Memory B cell (primary cell): ENCODE results near the gene BCKDHB.

Experiments used
- ATAC-seq: fragments of 150-1000 bp; cut with Tn5 transposase; 2 replicates; pipeline ENCODE4 v1.10.0; 2021; ENCODE audit warnings: low read depth, mild to moderate bottlenecking, moderate library complexity
- DNase-seq, 2 donors: peaks; one replicate each; pipeline ENCODE4 v3.0.0; 2022; ENCODE audit warnings: low spot score in 2 of 2
- H3K27ac Mint-ChIP-seq: one replicate; pipeline ENCODE4 v1.8.0; 2022; ENCODE audit warnings: mild to moderate bottlenecking, moderate library complexity, mixed read lengths
- H3K27me3 Mint-ChIP-seq: one replicate; pipeline ENCODE4 v1.8.0; 2022; ENCODE audit warnings: mixed read lengths
- H3K36me3 Mint-ChIP-seq: one replicate; pipeline ENCODE4 v1.8.0; 2022; ENCODE audit warnings: mild to moderate bottlenecking, mixed read lengths
- H3K4me1 Mint-ChIP-seq: one replicate; pipeline ENCODE4 v1.8.0; 2022; ENCODE audit warnings: mixed read lengths
- H3K4me3 Mint-ChIP-seq: one replicate; pipeline ENCODE4 v1.8.0; 2022; ENCODE audit warnings: mild to moderate bottlenecking, moderate library complexity, mixed read lengths
- H3K9me3 Mint-ChIP-seq: one replicate; pipeline ENCODE4 v1.8.0; 2022; ENCODE audit warnings: mixed read lengths

Gene BCKDHB

DNA sequence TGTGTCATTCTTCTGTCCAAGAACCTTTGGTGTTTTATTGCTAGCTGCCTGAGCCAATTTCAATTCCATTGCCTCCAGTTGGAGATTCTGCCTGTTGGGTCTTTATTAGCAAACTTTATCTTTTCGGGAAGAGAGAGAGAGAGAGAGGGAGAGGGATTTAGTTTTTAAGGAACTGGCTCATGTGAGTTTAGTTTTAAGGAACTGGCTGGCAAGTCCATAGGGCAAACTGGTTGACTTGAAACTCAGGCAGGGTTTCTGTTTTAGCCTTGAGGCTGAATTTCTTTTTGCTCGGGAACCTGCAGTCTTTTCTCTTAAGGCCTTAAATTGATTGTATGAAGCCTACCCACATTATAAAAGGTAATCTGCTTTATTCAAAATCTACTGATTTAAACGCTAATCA lies 23.0 kb downstream of the BCKDHB start:
- ATAC-seq = no peak

DNA sequence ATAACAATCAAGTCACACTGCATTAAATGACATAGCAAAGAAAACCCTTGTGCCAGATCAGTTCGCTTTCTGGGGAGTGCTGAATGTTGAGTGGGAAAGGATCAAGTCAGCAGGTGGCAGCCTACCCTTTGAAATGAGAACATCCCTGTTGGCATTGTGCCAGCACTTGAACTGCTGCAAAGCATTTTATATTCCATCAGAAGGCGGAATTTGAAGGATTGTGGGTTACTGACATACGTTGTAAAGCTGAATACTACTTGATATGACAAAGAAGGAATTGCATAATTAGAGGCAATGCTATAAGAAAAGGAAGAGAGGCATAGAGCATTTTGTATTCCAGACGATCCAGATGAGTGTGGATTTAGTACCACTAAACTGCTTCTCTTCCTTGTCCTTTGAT lies 26.5 kb downstream of the BCKDHB start:
- H3K27me3 Mint-ChIP-seq = no peaks in the 10 kb centered on the region
- H3K27ac Mint-ChIP-seq = no peak overlapping the region
- no peaks in the 10 kb centered on the region for H3K9me3 Mint-ChIP-seq
- no peak for DNase-seq
- no peak overlapping the region for H3K4me3 Mint-ChIP-seq
- H3K4me1 Mint-ChIP-seq = no peaks in the 10 kb centered on the region
- ATAC-seq = no peak
- peaks cover 30% of the 10 kb centered on the region for H3K36me3 Mint-ChIP-seq

More for the DNA sequence above, 23.0 kb downstream of the BCKDHB start:
- H3K4me1 Mint-ChIP-seq = no peaks in the 10 kb centered on the region
- H3K27ac Mint-ChIP-seq = no peak overlapping the region
- H3K9me3 Mint-ChIP-seq = no peaks in the 10 kb centered on the region
- peaks cover 32% of the 10 kb centered on the region for H3K36me3 Mint-ChIP-seq
- no peak for DNase-seq
- no peaks in the 10 kb centered on the region for H3K27me3 Mint-ChIP-seq
- H3K4me3 Mint-ChIP-seq = no peak overlapping the region

DNA sequence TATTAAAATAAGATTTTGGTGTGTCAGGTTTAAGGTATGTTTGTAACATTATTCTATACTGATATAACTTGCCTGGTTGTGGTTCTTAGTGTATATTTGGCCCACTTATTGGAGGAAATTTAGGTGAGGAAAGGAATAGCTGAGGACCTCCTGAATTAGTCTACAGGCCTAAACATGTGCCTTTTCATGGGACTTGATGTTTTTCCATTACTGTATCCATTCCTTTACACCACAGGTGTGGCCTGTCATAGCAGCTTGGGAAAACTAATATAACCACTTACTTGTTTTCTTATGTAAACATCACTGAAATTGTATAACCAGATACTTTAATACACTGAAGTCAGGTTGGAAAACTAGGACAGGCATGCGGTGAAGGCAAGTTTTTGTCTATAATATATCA lies 27.6 kb downstream of the BCKDHB start:
- Mint-ChIP-seq H3K9me3 (no peaks in the 10 kb centered on the region), H3K36me3 (peaks cover 27% of the 10 kb centered on the region), H3K4me3 (no peak overlapping the region), H3K27me3 (no peaks in the 10 kb centered on the region), H3K4me1 (no peaks in the 10 kb centered on the region), H3K27ac (no peak overlapping the region)
- no peak for ATAC-seq
- no peak for DNase-seq

DNA sequence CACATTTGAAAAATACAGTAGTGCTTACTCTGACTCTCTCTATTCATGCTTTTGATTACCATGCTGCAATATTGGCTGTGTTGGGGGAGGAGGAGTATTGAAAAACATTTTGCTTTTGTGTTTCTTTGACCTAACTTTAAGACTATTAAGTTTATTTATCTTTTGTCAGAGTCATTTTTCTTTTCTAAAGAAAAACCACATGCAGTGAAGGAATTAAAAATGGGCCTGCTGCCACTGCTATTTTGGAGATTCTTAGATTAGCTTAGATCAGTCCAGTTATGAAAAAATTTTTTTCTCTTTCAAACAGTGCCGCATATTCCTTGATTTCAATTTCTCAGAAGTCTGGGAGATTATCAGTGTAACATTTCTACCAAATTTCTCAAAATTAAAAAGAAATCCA lies 36.1 kb downstream of the BCKDHB start:
- H3K36me3 Mint-ChIP-seq = peaks cover 18% of the 10 kb centered on the region
- no peak overlapping the region for H3K4me3 Mint-ChIP-seq
- no peaks in the 10 kb centered on the region for H3K9me3 Mint-ChIP-seq
- ATAC-seq (no peak), DNase-seq (no peak)
- no peaks in the 10 kb centered on the region for H3K27me3 Mint-ChIP-seq
- H3K27ac Mint-ChIP-seq = no peak overlapping the region
- H3K4me1 Mint-ChIP-seq = no peaks in the 10 kb centered on the region

DNA sequence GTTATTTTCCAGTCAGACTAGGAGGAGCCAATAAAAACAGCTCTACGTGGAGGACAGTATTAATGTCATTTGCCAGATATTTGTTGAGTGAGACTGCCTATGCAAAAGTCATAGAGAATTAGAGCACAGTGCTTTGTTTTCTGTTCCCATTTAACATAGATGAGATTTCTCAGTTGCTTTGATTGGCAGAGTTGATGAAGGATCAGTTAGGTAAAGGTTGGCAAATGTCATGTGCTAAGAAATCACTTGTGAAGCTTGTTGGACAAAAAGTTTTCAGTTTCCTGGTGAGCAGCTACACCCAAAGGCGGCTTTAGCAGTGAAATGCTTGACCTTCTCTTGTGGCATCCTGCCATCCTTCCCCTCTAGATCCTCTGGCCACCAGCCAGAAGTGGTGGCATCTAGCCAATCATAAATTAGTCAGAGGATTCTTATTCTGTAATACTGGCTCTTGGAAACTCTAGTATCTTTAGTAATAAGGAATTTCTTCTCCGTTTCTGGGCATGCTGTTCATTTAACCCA lies 37.0 kb downstream of the BCKDHB start:
- DNase-seq (no peak), ATAC-seq (no peak)
- H3K27ac Mint-ChIP-seq = no peak overlapping the region
- H3K4me1 Mint-ChIP-seq = no peaks in the 10 kb centered on the region
- H3K36me3 Mint-ChIP-seq = peaks cover 21% of the 10 kb centered on the region
- H3K4me3 Mint-ChIP-seq = no peak overlapping the region
- H3K27me3 Mint-ChIP-seq = no peaks in the 10 kb centered on the region
- no peaks in the 10 kb centered on the region for H3K9me3 Mint-ChIP-seq

DNA sequence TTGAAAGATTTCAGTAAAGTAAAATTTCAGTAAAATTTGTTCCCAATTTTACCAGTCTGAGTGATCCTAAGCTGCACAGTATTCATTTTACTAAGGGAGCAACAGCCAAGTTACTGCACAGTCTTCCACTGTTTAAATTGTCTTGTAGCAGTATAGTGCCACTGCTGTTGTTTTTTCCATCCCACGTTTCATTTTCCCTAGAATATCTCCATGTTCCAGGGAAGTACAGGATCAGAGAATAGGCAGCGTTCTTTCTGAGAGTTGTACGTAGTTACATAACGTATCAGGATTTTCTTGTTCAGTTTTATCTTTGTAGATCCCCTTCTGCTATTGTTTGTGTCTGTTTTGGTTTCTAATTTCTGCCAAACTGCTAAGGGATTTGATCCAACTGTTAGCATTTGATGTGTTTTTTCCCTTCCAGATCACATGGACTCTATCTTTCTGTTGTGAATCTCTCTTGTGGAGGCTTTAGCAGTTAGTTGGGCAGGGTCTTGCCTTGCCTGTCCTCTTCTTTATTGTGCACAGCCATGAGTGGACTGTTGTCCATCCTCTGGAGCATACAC lies 38.4 kb downstream of the BCKDHB start:
- Mint-ChIP-seq H3K36me3 (peaks cover 23% of the 10 kb centered on the region), H3K27ac (no peak overlapping the region), H3K4me1 (no peaks in the 10 kb centered on the region), H3K9me3 (no peaks in the 10 kb centered on the region), H3K27me3 (no peaks in the 10 kb centered on the region), H3K4me3 (no peak overlapping the region)
- DNase-seq (no peak), ATAC-seq (no peak)

DNA sequence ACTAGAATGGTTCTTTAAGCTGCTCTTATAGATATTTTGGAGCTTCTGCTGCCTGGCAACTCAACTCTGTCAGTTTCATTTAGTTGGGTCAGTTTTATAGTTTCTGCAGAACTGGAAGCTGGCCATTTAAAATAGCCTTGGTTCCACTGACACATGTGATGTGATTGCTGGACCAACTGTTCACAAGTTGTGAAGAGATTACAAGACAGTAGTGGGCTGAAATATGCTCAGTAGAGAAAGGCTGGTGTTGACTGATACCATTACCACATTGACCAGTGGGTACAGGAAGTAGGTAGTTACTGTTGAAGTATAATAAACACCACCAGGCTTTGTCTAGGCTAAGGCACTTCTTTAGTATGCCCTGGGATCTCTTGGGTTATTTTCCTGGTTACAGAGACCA lies 39.0 kb downstream of the BCKDHB start:
- DNase-seq = no peak
- Mint-ChIP-seq H3K27me3 (no peaks in the 10 kb centered on the region), H3K36me3 (peaks cover 22% of the 10 kb centered on the region)

DNA sequence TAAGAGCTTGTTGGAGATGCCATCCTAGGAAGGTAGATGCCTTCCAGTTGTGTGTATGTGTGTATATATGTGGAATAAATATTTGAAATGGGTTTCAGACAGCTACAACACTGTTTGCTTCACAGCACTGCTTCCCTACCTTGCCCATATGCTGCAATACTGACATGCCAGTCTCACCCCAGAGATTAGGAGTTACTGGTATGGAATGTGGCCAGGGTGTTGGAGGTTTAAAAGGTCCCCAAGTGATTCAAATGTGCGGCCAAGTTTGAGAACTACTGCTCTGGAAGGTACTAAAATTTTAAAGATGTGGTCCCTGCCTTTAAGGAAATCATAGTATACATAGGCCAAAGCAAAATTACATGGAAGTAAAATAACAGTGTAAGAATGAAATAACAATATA lies 39.5 kb downstream of the BCKDHB start:
- H3K9me3 Mint-ChIP-seq = peaks cover 2% of the 10 kb centered on the region
- no peaks in the 10 kb centered on the region for H3K4me1 Mint-ChIP-seq
- no peak for DNase-seq
- no peak for ATAC-seq
- no peaks in the 10 kb centered on the region for H3K27me3 Mint-ChIP-seq
- H3K4me3 Mint-ChIP-seq = no peak overlapping the region
- H3K36me3 Mint-ChIP-seq = peaks cover 19% of the 10 kb centered on the region
- no peak overlapping the region for H3K27ac Mint-ChIP-seq

More for the DNA sequence above, 39.0 kb downstream of the BCKDHB start:
- H3K9me3 Mint-ChIP-seq = peaks cover 2% of the 10 kb centered on the region
- H3K27ac Mint-ChIP-seq = no peak overlapping the region
- ATAC-seq = no peak
- H3K4me1 Mint-ChIP-seq = no peaks in the 10 kb centered on the region
- no peak overlapping the region for H3K4me3 Mint-ChIP-seq

DNA sequence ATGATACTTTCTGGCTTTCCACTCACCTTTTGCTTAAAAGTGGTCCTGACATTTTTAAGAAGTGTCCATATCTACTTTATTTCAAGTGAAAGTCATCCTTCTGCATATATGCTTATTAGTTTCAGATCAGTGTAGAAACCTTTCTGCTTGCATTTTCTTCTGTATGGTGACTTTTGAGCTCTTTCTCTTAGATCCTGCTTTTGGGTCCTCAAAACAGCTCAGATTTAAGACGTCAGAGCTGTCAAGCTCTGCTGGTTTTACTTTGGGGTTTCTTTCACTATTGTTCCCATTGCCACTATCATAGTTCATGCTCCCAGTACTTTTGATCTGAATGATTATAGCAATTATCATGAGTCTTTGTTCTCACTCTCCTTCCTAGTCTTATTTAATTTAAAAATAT lies 41.7 kb downstream of the BCKDHB start:
- Mint-ChIP-seq H3K9me3 (peaks cover 2% of the 10 kb centered on the region), H3K27ac (no peak overlapping the region), H3K27me3 (no peaks in the 10 kb centered on the region), H3K4me3 (no peak overlapping the region), H3K36me3 (peaks cover 23% of the 10 kb centered on the region), H3K4me1 (no peaks in the 10 kb centered on the region)
- no peak for ATAC-seq
- DNase-seq = no peak

DNA sequence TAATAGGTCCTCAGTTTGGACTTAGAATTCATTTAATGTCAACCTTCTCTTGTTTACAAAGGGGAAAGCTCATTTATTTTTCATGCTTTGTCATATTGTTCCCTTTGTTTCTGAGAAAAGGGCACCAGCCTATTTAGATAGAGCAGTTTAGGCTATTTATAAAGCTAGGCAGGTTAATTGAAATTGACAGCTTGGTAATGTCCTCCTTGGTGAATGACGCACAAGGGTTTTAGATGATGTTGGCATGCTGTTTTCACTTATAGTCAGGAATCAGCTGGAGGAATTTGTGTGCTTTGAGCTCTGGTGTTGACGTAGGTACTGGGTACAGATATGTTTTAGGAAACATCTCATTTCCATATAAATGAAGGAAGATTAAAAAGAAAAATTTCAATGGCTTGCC lies 45.2 kb downstream of the BCKDHB start:
- ATAC-seq = no peak
- Mint-ChIP-seq H3K36me3 (peaks cover 17% of the 10 kb centered on the region), H3K4me3 (no peak overlapping the region), H3K27me3 (no peaks in the 10 kb centered on the region), H3K27ac (no peak overlapping the region), H3K4me1 (no peaks in the 10 kb centered on the region), H3K9me3 (peaks cover 2% of the 10 kb centered on the region)
- no peak for DNase-seq

DNA sequence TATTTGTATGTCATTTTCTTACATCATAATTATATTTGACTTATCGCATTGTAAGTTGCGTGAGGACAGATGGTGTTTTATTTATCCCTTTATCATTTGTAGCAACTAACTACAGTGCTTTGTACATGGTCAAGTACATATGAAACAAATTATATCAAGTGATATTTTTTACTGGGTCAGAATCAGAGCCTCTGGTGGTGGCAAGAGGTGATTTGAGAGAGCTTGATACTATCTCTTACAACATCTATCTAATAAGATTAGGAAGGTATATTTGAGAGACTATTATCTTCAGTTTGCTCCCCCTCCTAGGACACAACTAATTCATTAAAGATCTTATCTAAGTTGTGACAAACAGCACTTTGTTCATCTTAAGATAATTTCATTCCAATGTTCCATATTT lies 47.7 kb downstream of the BCKDHB start:
- Mint-ChIP-seq H3K27me3 (no peaks in the 10 kb centered on the region), H3K4me1 (no peaks in the 10 kb centered on the region)

DNA sequence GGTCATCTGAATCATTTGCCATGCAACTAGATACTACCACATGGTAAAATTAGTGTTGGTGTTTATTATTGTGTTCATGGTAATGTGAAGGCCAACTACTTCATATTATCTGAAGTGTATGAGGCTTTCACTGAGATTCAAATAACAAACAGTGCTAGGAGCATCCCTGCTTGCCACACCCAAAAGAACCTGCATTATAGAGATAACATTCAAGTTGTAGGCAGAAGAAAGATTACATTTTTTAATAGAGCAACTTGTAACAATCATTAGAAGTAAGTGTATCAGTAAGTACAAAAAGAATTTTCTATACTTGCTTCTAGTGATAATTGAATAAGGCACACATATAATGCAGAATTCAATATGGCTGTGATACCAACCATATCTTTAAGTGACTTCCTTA lies 49.8 kb downstream of the BCKDHB start:
- no peaks in the 10 kb centered on the region for H3K27me3 Mint-ChIP-seq
- H3K9me3 Mint-ChIP-seq = no peaks in the 10 kb centered on the region
- no peak overlapping the region for H3K4me3 Mint-ChIP-seq
- ATAC-seq (no peak), DNase-seq (no peak)
- H3K36me3 Mint-ChIP-seq = peaks cover 6% of the 10 kb centered on the region
- H3K27ac Mint-ChIP-seq = no peak overlapping the region
- no peaks in the 10 kb centered on the region for H3K4me1 Mint-ChIP-seq

More for the DNA sequence above, 47.7 kb downstream of the BCKDHB start:
- Mint-ChIP-seq H3K4me3 (no peak overlapping the region), H3K36me3 (peaks cover 7% of the 10 kb centered on the region), H3K27ac (no peak overlapping the region), H3K9me3 (peaks cover 2% of the 10 kb centered on the region)
- no peak for ATAC-seq
- no peak for DNase-seq

DNA sequence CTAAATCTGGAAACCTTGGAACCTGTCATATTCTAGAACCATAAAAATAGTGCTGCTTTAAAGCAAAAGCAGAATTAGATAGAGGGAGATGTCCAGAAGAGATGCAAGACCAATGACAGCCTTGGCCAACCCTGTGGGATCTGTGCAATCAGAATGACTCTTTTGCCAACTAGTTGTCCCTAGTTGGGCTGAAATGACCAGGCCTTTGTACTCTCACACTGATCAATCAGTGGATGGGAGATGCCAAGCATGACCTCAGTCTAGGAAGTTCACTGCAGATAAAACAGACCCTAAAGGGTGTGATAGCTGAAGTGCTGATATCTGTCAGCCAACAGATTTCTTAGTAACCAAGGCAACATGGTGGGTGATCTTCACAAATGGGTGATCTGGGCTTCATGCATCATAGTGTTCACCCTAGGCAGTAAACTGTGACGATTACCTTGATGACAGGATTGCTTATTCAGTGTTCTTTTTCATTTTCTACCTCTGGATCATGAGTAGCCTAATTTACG lies 52.1 kb downstream of the BCKDHB start:
- no peak for ATAC-seq
- Mint-ChIP-seq H3K4me3 (no peak overlapping the region), H3K36me3 (peaks cover 2% of the 10 kb centered on the region), H3K27me3 (no peaks in the 10 kb centered on the region), H3K27ac (no peak overlapping the region), H3K4me1 (no peaks in the 10 kb centered on the region), H3K9me3 (no peaks in the 10 kb centered on the region)
- no peak for DNase-seq

DNA sequence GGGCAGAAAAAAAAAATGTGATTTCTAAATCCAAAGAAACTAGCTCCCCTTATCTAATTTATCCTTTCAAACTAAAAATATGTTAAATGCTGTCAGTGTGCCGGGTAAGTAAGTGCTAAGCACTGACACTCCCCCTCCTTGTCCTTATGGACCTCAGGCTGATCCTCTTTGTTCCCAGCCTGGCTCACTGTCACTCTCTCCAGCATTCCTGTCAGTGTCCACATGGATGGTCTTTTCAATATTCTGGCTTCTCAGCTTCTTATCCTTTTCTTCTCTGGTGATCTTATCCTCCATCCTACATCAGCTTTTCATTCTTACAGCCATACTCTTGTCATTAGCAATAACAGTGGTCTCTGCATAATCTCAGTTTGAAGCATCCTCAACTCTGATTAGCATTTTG lies 55.0 kb downstream of the BCKDHB start:
- Mint-ChIP-seq H3K27me3 (no peaks in the 10 kb centered on the region), H3K4me1 (no peaks in the 10 kb centered on the region)
- ATAC-seq = no peak

DNA sequence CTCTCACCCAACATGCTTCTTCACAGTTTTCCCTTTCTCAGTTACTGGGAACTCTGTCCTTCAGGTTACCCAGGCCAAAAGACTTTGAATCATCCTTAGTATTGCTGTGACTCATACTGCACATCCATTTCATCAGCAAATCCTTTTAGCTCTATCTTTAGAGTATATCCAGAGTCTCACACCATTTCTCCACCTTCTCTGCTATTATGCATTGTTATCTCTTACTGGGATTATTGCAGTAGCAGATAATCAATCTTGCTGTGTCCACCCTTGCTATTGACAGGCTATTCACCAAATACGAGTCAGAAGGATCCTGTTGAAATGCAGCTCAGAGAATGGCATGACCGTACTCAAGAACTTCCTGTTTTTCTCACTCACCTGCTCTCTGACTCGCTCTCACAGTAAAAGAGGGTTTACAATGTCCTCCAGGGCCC lies 57.3 kb downstream of the BCKDHB start:
- DNase-seq (no peak), ATAC-seq (peak; percentile 92)
- Mint-ChIP-seq H3K36me3 (peaks cover 9% of the 10 kb centered on the region), H3K27me3 (no peaks in the 10 kb centered on the region), H3K27ac (no peak overlapping the region), H3K4me1 (no peaks in the 10 kb centered on the region), H3K4me3 (no peak overlapping the region), H3K9me3 (no peaks in the 10 kb centered on the region)

More for the DNA sequence above, 55.0 kb downstream of the BCKDHB start:
- Mint-ChIP-seq H3K36me3 (peaks cover 2% of the 10 kb centered on the region), H3K9me3 (no peaks in the 10 kb centered on the region), H3K27ac (no peak overlapping the region), H3K4me3 (no peak overlapping the region)
- DNase-seq = no peak
